GM18517 (cell line): ENCODE measurements around the gene EFCAB9.
"Not testable (repeated sequence)": the region's sequence is repeated elsewhere in the genome, so short reads cannot be mapped to it uniquely, and the experiment has no call there.

Experiments used
- ATAC-seq: cut with Tn5 transposase; IDR thresholded peaks from one replicate; pipeline ENCODE4 v1.9.1; 2021; ENCODE audit warnings: mild to moderate bottlenecking, moderate library complexity; ENCODE audit not compliant: unreplicated experiment

The EFCAB9 gene

GRCh38 chr5:172188033-172188892 is 5.7 kb upstream of the EFCAB9 start, which contains the start of gene STK10:
TSS of gene STK10 (minus strand) at chr5:172188224. CDS start at chr5:172188042, 182 bp downstream.
- peak; percentile 69 for ATAC-seq

GRCh38 chr5:172188893-172189692 is 4.9 kb upstream of the EFCAB9 start:
- ATAC-seq = no peak

GRCh38 chr5:172189693-172190296 is 4.2 kb upstream of the EFCAB9 start:
- ATAC-seq = no peak

GRCh38 chr5:172194985-172195774 is 1.2 kb downstream of the EFCAB9 start:
- ATAC-seq = no peak

- not testable (repeated sequence) for ATAC-seq
Measured at GRCh38 chr5:172197775-172198174, 3.8 kb downstream of the EFCAB9 start.

GRCh38 chr5:172199446-172199845 is 5.5 kb downstream of the EFCAB9 start:
- ATAC-seq = no peak

- no peak for ATAC-seq
Measured at GRCh38 chr5:172200476-172200875, 6.5 kb downstream of the EFCAB9 start.

- ATAC-seq = not testable (repeated sequence)
Measured at GRCh38 chr5:172205984-172206383, 12.0 kb downstream of the EFCAB9 start.

- no peak for ATAC-seq
Measured at GRCh38 chr5:172207511-172207910, 13.5 kb downstream of the EFCAB9 start.

GRCh38 chr5:172209714-172210113 is 15.7 kb downstream of the EFCAB9 start:
- no peak for ATAC-seq

- no peak for ATAC-seq
Measured at GRCh38 chr5:172211676-172212075, 17.7 kb downstream of the EFCAB9 start.

- ATAC-seq = no peak
Measured at GRCh38 chr5:172213126-172213525, 19.2 kb downstream of the EFCAB9 start.

GRCh38 chr5:172216345-172216744 is 22.4 kb downstream of the EFCAB9 start:
- ATAC-seq = no peak

GRCh38 chr5:172219296-172219695 is 25.3 kb downstream of the EFCAB9 start:
- ATAC-seq = no peak

GRCh38 chr5:172223901-172224873 is 30.2 kb downstream of the EFCAB9 start:
- ATAC-seq = peak; percentile 85

GRCh38 chr5:172224996-172225395 is 31.0 kb downstream of the EFCAB9 start:
- ATAC-seq = no peak

GRCh38 chr5:172229904-172230303 is 35.9 kb downstream of the EFCAB9 start:
- ATAC-seq = no peak

GRCh38 chr5:172234031-172234430 is 40.1 kb downstream of the EFCAB9 start:
- no peak for ATAC-seq

- peak; percentile 67 for ATAC-seq
Measured at GRCh38 chr5:172235132-172235780, 41.3 kb downstream of the EFCAB9 start.
